KMS-11 (cell line): ENCODE measurements around the gene PAK1.
"Not testable (repeated sequence)": the region's sequence is repeated elsewhere in the genome, so short reads cannot be mapped to it uniquely, and the experiment has no call there.

Experiments used
- H2AFZ ChIP-seq: fragments of 200-600 bp; sonication (generic); 2 replicates; pipeline ENCODE4 v1.6.1; 2016; ENCODE audit warnings: antibody characterized with exemption, mixed run types, low read depth
- H3K27ac ChIP-seq: fragments of 200-600 bp; sonication (generic); 2 replicates; pipeline ENCODE4 v1.6.1; 2016; ENCODE audit warnings: mild to moderate bottlenecking, mixed run types
- H3K27me3 ChIP-seq: fragments of 200-600 bp; sonication (generic); 2 replicates; pipeline ENCODE4 v1.6.1; 2017; ENCODE audit warnings: mild to moderate bottlenecking, low read depth, mixed run types, moderate library complexity; ENCODE audit not compliant: insufficient read depth
- H3K36me3 ChIP-seq: fragments of 200-600 bp; sonication (generic); 2 replicates; pipeline ENCODE4 v1.6.1; 2017; ENCODE audit warnings: mild to moderate bottlenecking, mixed run types; ENCODE audit not compliant: insufficient read depth
- H3K4me1 ChIP-seq: fragments of 200-600 bp; sonication (generic); 2 replicates; pipeline ENCODE4 v1.6.1; 2016; ENCODE audit warnings: mild to moderate bottlenecking, low read depth, mixed run types; ENCODE audit not compliant: poor library complexity, severe bottlenecking
- H3K4me2 ChIP-seq: fragments of 200-600 bp; sonication (generic); 2 replicates; pipeline ENCODE4 v1.7.0; 2016; ENCODE audit warnings: mild to moderate bottlenecking, mixed run types
- H3K4me3 ChIP-seq: fragments of 200-600 bp; sonication (generic); IDR thresholded peaks from 2 replicates; pipeline ENCODE4 v1.6.1; 2017; ENCODE audit warnings: low read depth, low read length, mixed read lengths; ENCODE audit not compliant: insufficient read depth
- H3K79me2 ChIP-seq: fragments of 200-600 bp; sonication (generic); 2 replicates; pipeline ENCODE4 v1.6.1; 2016; ENCODE audit warnings: low read depth, mixed run types; ENCODE audit not compliant: insufficient read depth
- H3K9ac ChIP-seq: fragments of 200-600 bp; sonication (generic); 2 replicates; pipeline ENCODE4 v1.6.1; 2016; ENCODE audit warnings: mild to moderate bottlenecking, mixed run types
- H4K20me1 ChIP-seq: fragments of 200-600 bp; sonication (generic); 2 replicates; pipeline ENCODE4 v1.6.1; 2016; ENCODE audit warnings: mild to moderate bottlenecking, mixed run types; ENCODE audit not compliant: insufficient read depth
- CTCF ChIP-seq: fragments of 200-600 bp; sonication (generic); conservative IDR thresholded peaks from 2 replicates; pipeline ENCODE4 v1.6.1; 2017; ENCODE audit warnings: low read depth, mild to moderate bottlenecking, antibody characterized with exemption, low read length, moderate library complexity, mixed read lengths

PAK1 gene

DNA sequence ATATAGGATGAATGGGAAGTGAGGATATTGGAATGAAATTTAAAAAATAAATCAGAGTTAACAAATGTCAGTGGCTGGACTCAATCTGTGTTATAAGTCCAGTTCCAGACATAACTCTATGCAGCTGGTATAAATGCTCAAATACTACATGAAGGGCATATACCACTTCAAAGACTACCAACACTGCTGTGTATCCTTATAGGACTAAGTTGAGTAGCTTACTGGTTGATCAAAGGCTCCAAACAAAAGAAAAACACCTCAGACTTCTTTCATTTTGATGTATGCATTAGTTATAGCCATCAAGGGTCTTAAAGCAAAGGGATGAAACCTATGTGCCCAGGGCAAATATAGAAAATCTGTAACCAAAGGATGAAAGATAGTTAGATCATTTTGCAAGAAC lies 86.2 kb downstream of the PAK1 start:
- Histone ChIP-seq H3K27me3 (no peaks in the 10 kb centered on the region), H2AFZ (no peak overlapping the region), H3K36me3 (no peaks in the 10 kb centered on the region), H3K4me3 (no peak overlapping the region), H3K4me2 (no peak overlapping the region), H3K79me2 (no peaks in the 10 kb centered on the region), H4K20me1 (no peaks in the 10 kb centered on the region), H3K9ac (no peak overlapping the region), H3K4me1 (no peaks in the 10 kb centered on the region), H3K27ac (no peak overlapping the region)
- TF ChIP-seq CTCF = no peak

DNA sequence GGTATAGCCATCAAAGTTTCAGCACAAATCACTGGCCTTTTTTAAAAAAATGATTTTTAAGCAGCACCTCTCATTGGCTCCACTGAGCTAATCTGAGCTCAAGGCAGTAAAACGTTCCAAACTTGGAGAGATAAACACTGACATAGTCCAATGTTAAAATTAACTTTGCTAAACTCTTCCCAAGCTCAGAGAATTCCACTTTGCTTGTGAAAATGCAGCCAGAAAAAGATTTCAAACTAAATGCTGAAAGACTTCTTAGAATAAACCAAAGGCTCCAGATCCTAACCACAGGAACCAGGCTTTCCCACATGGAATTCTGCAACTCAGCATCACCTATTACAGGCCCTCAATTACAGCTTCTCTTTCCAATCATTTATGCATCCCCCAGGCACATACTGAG lies 87.7 kb downstream of the PAK1 start:
- no peak for TF ChIP-seq CTCF
- Histone ChIP-seq H3K36me3 (no peaks in the 10 kb centered on the region), H3K79me2 (no peaks in the 10 kb centered on the region), H3K4me2 (no peak overlapping the region), H3K27ac (no peak overlapping the region), H3K9ac (no peak overlapping the region), H3K27me3 (no peaks in the 10 kb centered on the region), H3K4me1 (no peaks in the 10 kb centered on the region), H3K4me3 (no peak overlapping the region), H4K20me1 (no peaks in the 10 kb centered on the region), H2AFZ (no peak overlapping the region)

- not testable (repeated sequence) for H4K20me1 ChIP-seq, H3K36me3 ChIP-seq, H3K4me2 ChIP-seq, H3K9ac ChIP-seq, H3K27ac ChIP-seq, H2AFZ ChIP-seq, H3K27me3 ChIP-seq, H3K79me2 ChIP-seq, H3K4me3 ChIP-seq, H3K4me1 ChIP-seq
These were observed 88.6 kb downstream of the PAK1 start for GRCh38 chr11:77385255-77385771.

- H2AFZ ChIP-seq = no peak overlapping the region
These were observed 89.3 kb downstream of the PAK1 start for GRCh38 chr11:77384571-77384970.

DNA sequence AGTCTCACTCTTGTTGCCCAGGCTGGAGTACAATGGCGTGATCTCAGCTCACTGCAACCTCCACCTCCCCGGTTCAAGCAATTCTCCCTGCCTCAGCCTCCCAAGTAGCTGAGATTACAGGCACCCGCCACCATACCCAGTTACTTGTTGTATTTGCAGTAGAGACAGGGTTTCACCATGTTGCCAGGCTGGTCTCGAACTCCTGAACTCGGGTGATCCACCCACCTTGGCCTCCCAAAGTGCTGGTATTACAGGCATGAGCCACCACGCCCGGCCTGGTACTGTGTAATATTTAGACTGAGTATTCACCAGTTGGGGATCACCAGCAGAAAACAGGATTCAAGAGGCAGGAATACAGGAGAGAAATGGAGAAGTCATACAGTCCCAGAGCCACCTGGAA lies 90.5 kb downstream of the PAK1 start:
- H3K36me3 ChIP-seq, H3K4me2 ChIP-seq, H3K27ac ChIP-seq, H3K27me3 ChIP-seq, H3K9ac ChIP-seq, H3K4me3 ChIP-seq, H4K20me1 ChIP-seq, H3K79me2 ChIP-seq, H3K4me1 ChIP-seq, H2AFZ ChIP-seq: not testable (repeated sequence)

More at GRCh38 chr11:77384571-77384970, 89.3 kb downstream of the PAK1 start:
- Histone ChIP-seq H3K4me3 (no peak overlapping the region), H3K4me1 (no peaks in the 10 kb centered on the region), H3K4me2 (no peak overlapping the region), H3K79me2 (no peaks in the 10 kb centered on the region), H3K27me3 (no peaks in the 10 kb centered on the region), H3K36me3 (no peaks in the 10 kb centered on the region), H3K27ac (no peak overlapping the region), H4K20me1 (no peaks in the 10 kb centered on the region), H3K9ac (no peak overlapping the region)
- no peak for TF ChIP-seq CTCF
